ENCODE measurements around the gene CFAP300.

CFAP300 gene

GRCh38 chr11:102118937-102119336 lies 71.7 kb downstream of the CFAP300 start:
- no peak for TF ChIP-seq CTCF (IDR thresholded peaks at IDR 0.05)
- Histone ChIP-seq H3K4me2 (ENCODE audit: low read length) (no peak overlapping the region), H2AFZ (no peak overlapping the region), H3K4me1 (no peaks in the 10 kb centered on the region), H3K9me3 (ENCODE audit: control insufficient read depth, low read length) (no peaks in the 10 kb centered on the region), H3K36me3 (ENCODE audit: control insufficient read depth, insufficient read depth, low read length) (no peaks in the 10 kb centered on the region), H3K79me2 (peaks cover 11% of the 10 kb centered on the region), H3K27ac (no peak overlapping the region), H3K4me3 (ENCODE audit: low read depth, low read length) (no peak overlapping the region), H3K27me3 (ENCODE audit: control insufficient read depth, insufficient read depth, low read length) (no peaks in the 10 kb centered on the region), H3K9ac (no peak overlapping the region)

- H3K27me3 ChIP-seq (ENCODE audit: control insufficient read depth, insufficient read depth, low read length), result no peaks in the 10 kb centered on the region
- H3K27ac ChIP-seq, result no peak overlapping the region
- H2AFZ ChIP-seq, result no peak overlapping the region
- TF ChIP-seq CTCF (IDR thresholded peaks at IDR 0.05), result no peak
- no peaks in the 10 kb centered on the region for H3K4me1 ChIP-seq
- no peak overlapping the region for H3K4me3 ChIP-seq (ENCODE audit: low read depth, low read length)
- peaks cover 18% of the 10 kb centered on the region for H3K79me2 ChIP-seq
- no peaks in the 10 kb centered on the region for H3K36me3 ChIP-seq (ENCODE audit: control insufficient read depth, insufficient read depth, low read length)
- H3K9ac ChIP-seq, result no peak overlapping the region
- H3K4me2 ChIP-seq (ENCODE audit: low read length), result no peak overlapping the region
- H3K9me3 ChIP-seq (ENCODE audit: control insufficient read depth, low read length), result no peaks in the 10 kb centered on the region
Measured at GRCh38 chr11:102119997-102120396, 72.8 kb downstream of the CFAP300 start.

GRCh38 chr11:102120437-102120973 lies 73.3 kb downstream of the CFAP300 start:
- H3K27ac ChIP-seq, result no peak overlapping the region
- no peaks in the 10 kb centered on the region for H3K9me3 ChIP-seq (ENCODE audit: control insufficient read depth, low read length)

GRCh38 chr11:102121329-102121728 lies 74.1 kb downstream of the CFAP300 start:
- Histone ChIP-seq H3K27ac (no peak overlapping the region), H3K36me3 (ENCODE audit: control insufficient read depth, insufficient read depth, low read length) (no peaks in the 10 kb centered on the region), H3K4me1 (no peaks in the 10 kb centered on the region), H3K79me2 (peaks cover 18% of the 10 kb centered on the region), H2AFZ (no peak overlapping the region), H3K4me2 (ENCODE audit: low read length) (no peak overlapping the region), H3K4me3 (ENCODE audit: low read depth, low read length) (no peak overlapping the region), H3K9ac (no peak overlapping the region), H3K9me3 (ENCODE audit: control insufficient read depth, low read length) (no peaks in the 10 kb centered on the region), H3K27me3 (ENCODE audit: control insufficient read depth, insufficient read depth, low read length) (no peaks in the 10 kb centered on the region)
- TF ChIP-seq CTCF (IDR thresholded peaks at IDR 0.05), result no peak

More at GRCh38 chr11:102120437-102120973, 73.3 kb downstream of the CFAP300 start:
- H3K4me3 ChIP-seq (ENCODE audit: low read depth, low read length), result no peak overlapping the region
- no peaks in the 10 kb centered on the region for H3K4me1 ChIP-seq
- H3K9ac ChIP-seq, result no peak overlapping the region
- H2AFZ ChIP-seq, result no peak overlapping the region
- no peak for TF ChIP-seq CTCF (IDR thresholded peaks at IDR 0.05)
- H3K4me2 ChIP-seq (ENCODE audit: low read length), result no peak overlapping the region
- H3K79me2 ChIP-seq, result peaks cover 18% of the 10 kb centered on the region
- no peaks in the 10 kb centered on the region for H3K27me3 ChIP-seq (ENCODE audit: control insufficient read depth, insufficient read depth, low read length)
- H3K36me3 ChIP-seq (ENCODE audit: control insufficient read depth, insufficient read depth, low read length), result no peaks in the 10 kb centered on the region

Data from parathyroid adenoma (tissue), 2 donors.